HFFc6 (cell line): ENCODE results near the gene COX14. TPM values are rescaled to one million over a fixed set of nuclear protein-coding genes. Genes with fewer than 3 reads are reported as not detected.

ENCODE experiments used
- DNase-seq: peaks from one replicate; pipeline ENCODE4 v3.0.0-alpha.2; 2018
- H3K27ac Mint-ChIP-seq: 2 replicates; pipeline ENCODE4 v1.8.0; 2020; ENCODE audit warnings: mild to moderate bottlenecking, mixed read lengths
- H3K27me3 Mint-ChIP-seq: 2 replicates; pipeline ENCODE4 v1.8.0; 2021; ENCODE audit warnings: mild to moderate bottlenecking, moderate library complexity, mixed read lengths; ENCODE audit not compliant: insufficient read depth
- H3K36me3 Mint-ChIP-seq: 2 replicates; pipeline ENCODE4 v1.8.0; 2021; ENCODE audit warnings: low read depth, mixed read lengths
- H3K4me1 Mint-ChIP-seq: 2 replicates; pipeline ENCODE4 v1.8.0; 2020; ENCODE audit warnings: low read depth, mixed read lengths
- H3K4me3 Mint-ChIP-seq: 2 replicates; pipeline ENCODE4 v1.8.0; 2020; ENCODE audit warnings: mild to moderate bottlenecking, moderate library complexity, mixed read lengths
- H3K9me3 Mint-ChIP-seq: 2 replicates; pipeline ENCODE4 v1.8.0; 2020; ENCODE audit warnings: mild to moderate bottlenecking, mixed read lengths
- CTCF ChIP-seq: fragments of 200-600 bp; sonication (generic); IDR thresholded peaks from 2 replicates; pipeline ENCODE4 v1.5.0; 2021; ENCODE audit warnings: antibody characterized with exemption, mild to moderate bottlenecking
- total RNA-seq, 6 experiments: library from RNA; stranded (reverse); fragmentation: NEBNext Ultra II Directional; extraction: Animal tissue kit (Norgen Biotek cat#: 25700); gene quantifications; 2 replicates in 1 of 6; 3 replicates in 5 of 6; pipeline ENCODE4 v1.2.3, GENCODE V29; 2021

Gene COX14
- total RNA-seq, 6 experiments from 2014 or later, result 44.4 to 77.8 (median 53.4) TPM

DNA sequence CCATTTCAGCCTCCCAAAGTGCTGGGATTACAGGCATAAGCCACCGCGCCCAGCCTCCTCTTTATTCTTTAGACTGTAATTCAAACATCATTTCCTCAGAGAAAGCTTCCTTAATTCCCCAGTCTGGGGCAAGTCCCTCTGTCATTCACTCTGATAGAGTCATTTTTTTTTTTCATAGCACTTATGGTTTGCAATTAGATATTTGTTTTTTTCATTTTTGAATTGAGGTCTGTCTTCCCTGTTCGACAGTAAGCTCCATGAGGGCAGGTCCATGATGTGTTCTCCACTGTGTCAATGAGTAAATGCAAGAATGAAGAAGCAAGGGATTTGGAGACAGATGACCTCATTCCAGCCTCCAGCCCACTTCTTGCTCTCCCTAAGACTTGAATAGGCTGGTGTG, 42.5 kb upstream of the COX14 start:
- Mint-ChIP-seq H3K9me3 (no peaks in the 10 kb centered on the region), H3K4me1 (peaks cover 14% of the 10 kb centered on the region), H3K4me3 (no peak overlapping the region), H3K27ac (no peak overlapping the region), H3K36me3 (no peaks in the 10 kb centered on the region), H3K27me3 (peaks cover 2% of the 10 kb centered on the region; the same call in 1 of the 2 replicates)
- DNase-seq, result no peak
- no peak for TF ChIP-seq CTCF

GRCh38 chr12:50070314-50071060, 41.5 kb upstream of the COX14 start:
- H3K27ac Mint-ChIP-seq, result peak overlapping the region; percentile 66
- H3K36me3 Mint-ChIP-seq, result no peaks in the 10 kb centered on the region
- TF ChIP-seq CTCF, result peak; percentile 94
- H3K27me3 Mint-ChIP-seq, result peaks cover 2% of the 10 kb centered on the region; the same call in 1 of the 2 replicates
- H3K4me1 Mint-ChIP-seq, result peaks cover 21% of the 10 kb centered on the region
- DNase-seq, result peak; percentile 76
- no peaks in the 10 kb centered on the region for H3K9me3 Mint-ChIP-seq
- H3K4me3 Mint-ChIP-seq, result peak overlapping the region; percentile 8; the same call in 1 of the 2 replicates

- no peak overlapping the region for H3K27ac Mint-ChIP-seq
- H3K4me3 Mint-ChIP-seq, result no peak overlapping the region
- peaks cover 23% of the 10 kb centered on the region for H3K4me1 Mint-ChIP-seq
- no peaks in the 10 kb centered on the region for H3K36me3 Mint-ChIP-seq
- H3K9me3 Mint-ChIP-seq, result no peaks in the 10 kb centered on the region
- no peak for TF ChIP-seq CTCF
- H3K27me3 Mint-ChIP-seq, result peaks cover 5% of the 10 kb centered on the region
- no peak for DNase-seq
Observed at GRCh38 chr12:50072198-50072907, 39.7 kb upstream of the COX14 start.

- no peaks in the 10 kb centered on the region for H3K36me3 Mint-ChIP-seq
- DNase-seq, result no peak
- no peak for TF ChIP-seq CTCF
- H3K4me3 Mint-ChIP-seq, result no peak overlapping the region
- no peak overlapping the region for H3K27ac Mint-ChIP-seq
- peaks cover 23% of the 10 kb centered on the region for H3K4me1 Mint-ChIP-seq
- peaks cover 5% of the 10 kb centered on the region for H3K27me3 Mint-ChIP-seq
- no peaks in the 10 kb centered on the region for H3K9me3 Mint-ChIP-seq
Observed at GRCh38 chr12:50073206-50073605, 38.8 kb upstream of the COX14 start.

DNA sequence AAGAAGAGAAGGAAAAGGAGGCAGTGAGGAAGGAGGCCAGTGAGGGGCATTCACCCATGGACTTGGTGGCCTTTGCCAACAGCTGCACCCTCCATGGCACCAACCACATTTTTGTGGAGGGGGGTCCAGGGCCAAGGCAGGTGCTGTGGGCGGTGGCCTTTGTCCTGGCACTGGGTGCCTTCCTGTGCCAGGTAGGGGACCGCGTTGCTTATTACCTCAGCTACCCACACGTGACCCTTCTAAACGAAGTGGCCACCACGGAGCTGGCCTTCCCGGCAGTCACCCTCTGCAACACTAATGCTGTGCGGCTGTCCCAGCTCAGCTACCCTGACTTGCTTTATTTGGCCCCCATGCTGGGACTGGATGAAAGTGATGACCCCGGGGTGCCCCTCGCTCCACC, 38.3 kb upstream of the COX14 start:
- H3K36me3 Mint-ChIP-seq, result no peaks in the 10 kb centered on the region
- peaks cover 6% of the 10 kb centered on the region for H3K27me3 Mint-ChIP-seq
- H3K4me3 Mint-ChIP-seq, result no peak overlapping the region
- no peak for TF ChIP-seq CTCF
- no peak overlapping the region for H3K27ac Mint-ChIP-seq
- no peaks in the 10 kb centered on the region for H3K9me3 Mint-ChIP-seq
- H3K4me1 Mint-ChIP-seq, result peaks cover 23% of the 10 kb centered on the region
- no peak for DNase-seq
